Neural cell (in vitro differentiated cells): ENCODE measurements around the gene GRIK3. TPM values are rescaled to one million over a fixed set of nuclear protein-coding genes. Genes with fewer than 3 reads are reported as not detected.

Source experiments
- H2AFZ ChIP-seq: fragments of 200-600, 300-800 bp; sonication (generic), shearing (Covaris generic); 2 replicates; pipeline ENCODE4 v1.6.0; 2014; ENCODE audit warnings: low read depth, mild to moderate bottlenecking, antibody characterized with exemption, low read length, moderate library complexity
- H3F3A ChIP-seq: fragments of 200-600 bp; shearing (Covaris generic); 2 replicates; pipeline ENCODE4 v1.6.1; 2016; ENCODE audit warnings: mild to moderate bottlenecking, moderate library complexity, mixed read lengths, antibody characterized with exemption, low read length; ENCODE audit not compliant: insufficient read depth, poor library complexity, severe bottlenecking
- H3K27ac ChIP-seq: fragments of 200-600, 300-800 bp; sonication (generic), shearing (Covaris generic); 2 replicates; pipeline ENCODE4 v1.5.1; 2014; ENCODE audit warnings: mild to moderate bottlenecking, low read length, moderate library complexity
- H3K27me3 ChIP-seq: fragments of 300-800, 200-600 bp; sonication (generic), shearing (Covaris generic); 2 replicates; pipeline ENCODE4 v1.6.0; 2014; ENCODE audit warnings: mild to moderate bottlenecking, low read depth, low read length, moderate library complexity; ENCODE audit not compliant: insufficient read depth
- H3K36me3 ChIP-seq: fragments of 300-800, 200-600 bp; sonication (generic), shearing (Covaris generic); 2 replicates; pipeline ENCODE4 v1.5.1; 2014; ENCODE audit warnings: mild to moderate bottlenecking, antibody characterized with exemption, low read length, moderate library complexity; ENCODE audit not compliant: insufficient read depth
- H3K4me2 ChIP-seq: fragments of 300-800, 200-600 bp; sonication (generic), shearing (Covaris generic); 2 replicates; pipeline ENCODE4 v1.6.0; 2014; ENCODE audit warnings: mild to moderate bottlenecking, low read length
- H3K4me3 ChIP-seq: fragments of 300-800, 200-600 bp; sonication (generic), shearing (Covaris generic); 2 replicates; pipeline ENCODE4 v1.5.1; 2014; ENCODE audit warnings: mild to moderate bottlenecking, low read length, moderate library complexity
- H3K79me2 ChIP-seq: fragments of 200-600 bp; shearing (Covaris generic); replicated peaks from 2 replicates; pipeline ENCODE4 v1.6.0; 2014; ENCODE audit warnings: mild to moderate bottlenecking, low read length, moderate library complexity; ENCODE audit not compliant: insufficient read depth
- H3K9ac ChIP-seq: fragments of 300-800, 200-600 bp; sonication (generic), shearing (Covaris generic); 2 replicates; pipeline ENCODE4 v1.6.1; 2016; ENCODE audit warnings: mild to moderate bottlenecking, low read length, mixed read lengths
- H3K9me2 ChIP-seq: fragments of 200-600 bp; shearing (Covaris generic); 2 replicates; pipeline ENCODE4 v1.6.1; 2016; ENCODE audit warnings: mild to moderate bottlenecking, low read length, mixed read lengths; ENCODE audit not compliant: insufficient read depth
- H3K9me3 ChIP-seq: fragments of 200-600, 300-800 bp; sonication (generic), shearing (Covaris generic); 2 replicates; pipeline ENCODE4 v1.6.1; 2016; ENCODE audit warnings: mild to moderate bottlenecking, mixed run types, low read length, moderate library complexity, mixed read lengths
- H4K20me1 ChIP-seq: fragments of 200-600 bp; shearing (Covaris generic); 2 replicates; pipeline ENCODE4 v1.6.1; 2016; ENCODE audit warnings: mild to moderate bottlenecking, mixed run types; ENCODE audit not compliant: insufficient read depth
- CTCF ChIP-seq: fragments of 450-650 bp; IDR thresholded peaks from 2 replicates; pipeline ENCODE4 v1.5.1; 2014; ENCODE audit warnings: antibody characterized with exemption, mild to moderate bottlenecking, moderate library complexity; ENCODE audit not compliant: poor library complexity, severe bottlenecking
- EP300 ChIP-seq: fragments of 450-650 bp; conservative IDR thresholded peaks from 2 replicates; pipeline ENCODE4 v1.6.1; 2014; ENCODE audit warnings: antibody characterized with exemption, mild to moderate bottlenecking, moderate library complexity; ENCODE audit not compliant: poor library complexity, severe bottlenecking
- EZH2 ChIP-seq: fragments of 200-600, 300-800 bp; shearing (Covaris generic), sonication (generic); IDR thresholded peaks from 2 replicates; pipeline ENCODE4 v1.6.1; 2014; ENCODE audit warnings: antibody characterized with exemption, low read length, borderline replicate concordance, mild to moderate bottlenecking; ENCODE audit not compliant: insufficient read depth, poor library complexity, severe bottlenecking
- MXI1 ChIP-seq: fragments of 450-650 bp; conservative IDR thresholded peaks from 2 replicates; pipeline ENCODE4 v1.6.1; 2014; ENCODE audit warnings: antibody characterized with exemption, mild to moderate bottlenecking; ENCODE audit not compliant: poor library complexity, severe bottlenecking
- RAD21 ChIP-seq: fragments of 450-650 bp; conservative IDR thresholded peaks from 2 replicates; pipeline ENCODE4 v1.6.1; 2014; ENCODE audit warnings: antibody characterized with exemption, mild to moderate bottlenecking, moderate library complexity
- REST ChIP-seq: IDR thresholded peaks from 2 replicates; pipeline ENCODE4 v1.6.1; 2012; ENCODE audit warnings: borderline replicate concordance
- SMC3 ChIP-seq: fragments of 450-650 bp; conservative IDR thresholded peaks from 2 replicates; pipeline ENCODE4 v1.6.1; 2014; ENCODE audit warnings: antibody characterized with exemption, mild to moderate bottlenecking, moderate library complexity; ENCODE audit not compliant: poor library complexity
- TAF1 ChIP-seq: IDR thresholded peaks from 2 replicates; pipeline ENCODE4 v1.6.1; 2012; ENCODE audit warnings: low read depth
- polyA plus RNA-seq: library from polyadenylated mRNA; depleted of rRNA; stranded (reverse); fragments of >200 nt; gene quantifications from 2 replicates; pipeline ENCODE4 v1.2.3, GENCODE V29; 2014

Gene GRIK3
- polyA plus RNA-seq, 1 donor from 2014 or later, result 5.0 TPM

- TF ChIP-seq REST, result no peak
These were observed 81.3 kb downstream of the GRIK3 start (continued) for GRCh38 chr1:36953061-36953460.

GRCh38 chr1:36951761-36952160, 82.6 kb downstream of the GRIK3 start:
- H3K4me2 ChIP-seq, result no peak overlapping the region
- H3K27ac ChIP-seq, result no peak overlapping the region
- no peaks in the 10 kb centered on the region for H3K27me3 ChIP-seq
- H3K36me3 ChIP-seq, result no peaks in the 10 kb centered on the region
- no peaks in the 10 kb centered on the region for H4K20me1 ChIP-seq
- H3K4me3 ChIP-seq, result no peak overlapping the region
- no peaks in the 10 kb centered on the region for H3K9me3 ChIP-seq
- no peaks in the 10 kb centered on the region for H3F3A ChIP-seq
- H3K79me2 ChIP-seq, result no peaks in the 10 kb centered on the region
- no peaks in the 10 kb centered on the region for H3K9me2 ChIP-seq
- no peak overlapping the region for H2AFZ ChIP-seq
- H3K9ac ChIP-seq, result no peak overlapping the region
- TF ChIP-seq EP300 (no peak), TAF1 (no peak), REST (no peak), CTCF (no peak), MXI1 (no peak), SMC3 (no peak), RAD21 (no peak), EZH2 (no peak)
